Activated B cell treated with CpG ODN at 0.5 μM for 24 hours (primary cell): ENCODE results near the gene SRGN. TPM values are rescaled to one million over a fixed set of nuclear protein-coding genes. Genes with fewer than 3 reads are reported as not detected.

Experiments
- ATAC-seq: fragments of 200-7000 bp; cut with Tn5 transposase; one replicate; pipeline ENCODE4 v1.10.0; 2021; ENCODE audit warnings: low read depth, mild to moderate bottlenecking, moderate library complexity
- CTCF ChIA-PET: fragments of 350-600 bp; sonication (Branson Sonifier 250); formaldehyde crosslinking; loops from one replicate; lab custom pipeline; 2021; ENCODE audit warnings: antibody characterized with exemption; lab: Charles Lee
- POLR2A ChIA-PET: fragments of 350-600 bp; sonication (Branson Sonifier 250); formaldehyde crosslinking; loops from one replicate; lab custom pipeline; 2021; ENCODE audit warnings: antibody characterized with exemption; lab: Charles Lee
- DNase-seq: peaks from one replicate; pipeline ENCODE4 v3.0.0; 2022
- H3K27ac Mint-ChIP-seq: one replicate; pipeline ENCODE4 v1.8.0; 2020; ENCODE audit warnings: mixed read lengths
- H3K27me3 Mint-ChIP-seq: one replicate; pipeline ENCODE4 v1.8.0; 2021; ENCODE audit warnings: mixed read lengths
- H3K36me3 Mint-ChIP-seq: one replicate; pipeline ENCODE4 v1.8.0; 2021; ENCODE audit warnings: low read depth, mixed read lengths
- H3K4me1 Mint-ChIP-seq: one replicate; pipeline ENCODE4 v1.8.0; 2021; ENCODE audit warnings: mixed read lengths
- H3K4me3 Mint-ChIP-seq: one replicate; pipeline ENCODE4 v1.8.0; 2020; ENCODE audit warnings: mild to moderate bottlenecking, mixed read lengths
- H3K9me3 Mint-ChIP-seq: one replicate; pipeline ENCODE4 v1.8.0; 2020; ENCODE audit warnings: mixed read lengths
- intact Hi-C: fragments of 100-400 bp; cut with micrococcal nuclease; formaldehyde crosslinking; loops from one replicate; pipeline ENCODE4 v1.15.1; 2024
- total RNA-seq: library from RNA; stranded (reverse); gene quantifications from 2 replicates; pipeline ENCODE4 v1.2.3, GENCODE V29; 2022
- TF ChIP-seq, protein P1 (sequence below): fragments of 200-600 bp; IDR thresholded peaks from one replicate; pipeline ENCODE4 v1.8.0; 2022; ENCODE audit warnings: antibody characterized with exemption, mild to moderate bottlenecking

Gene SRGN
- total RNA-seq, 1 donor from 2014 or later = 91.4 TPM

DNA sequence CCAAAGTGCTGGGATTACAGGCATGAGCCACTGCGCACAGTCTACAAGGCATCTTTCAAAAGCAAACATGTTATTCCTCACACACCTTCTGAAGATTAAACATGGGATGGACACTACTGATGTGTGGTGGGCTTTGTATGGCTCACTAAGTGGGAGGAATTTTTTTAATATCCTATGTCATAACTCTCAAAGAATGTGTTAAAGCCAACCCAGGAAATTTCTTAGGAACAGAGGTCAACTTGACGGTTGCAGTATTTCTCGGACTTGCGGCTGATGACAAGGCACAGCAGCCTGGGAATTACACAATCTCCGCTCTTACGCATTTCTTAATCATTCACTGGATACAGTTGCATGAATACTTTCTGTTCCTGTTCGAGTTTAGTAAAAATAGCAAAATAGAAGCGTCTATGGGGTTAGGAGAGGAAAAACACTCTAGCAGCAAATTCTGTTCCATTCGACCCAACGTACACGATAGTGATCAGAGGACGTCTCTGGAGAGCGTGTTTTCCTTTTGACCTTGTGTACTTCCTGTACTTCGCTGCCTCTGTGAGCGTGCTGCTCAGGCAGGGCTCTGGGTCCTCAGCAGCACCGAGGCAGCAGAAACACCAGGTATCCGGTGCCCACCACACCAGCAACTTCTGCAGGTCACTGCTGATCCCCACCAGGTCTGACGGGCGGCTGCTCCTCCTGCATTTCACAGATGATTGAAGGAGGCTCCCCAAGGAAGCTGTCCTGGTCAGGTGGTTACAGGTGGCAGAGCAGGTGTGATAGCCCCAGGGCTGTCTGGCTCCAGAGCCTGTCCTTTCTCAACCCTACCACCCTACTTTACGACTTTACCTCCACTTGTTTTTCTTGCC, 26.4 kb upstream of the SRGN start:
- no peak for DNase-seq
- intact Hi-C loops = loop anchor here (1.0 to 2.0 kb wide), 2 partner anchors 17 to 28 kb away; no protein-coding TSS in a partner anchor
- H3K4me1 Mint-ChIP-seq = peaks cover 41% of the 10 kb centered on the region

DNA sequence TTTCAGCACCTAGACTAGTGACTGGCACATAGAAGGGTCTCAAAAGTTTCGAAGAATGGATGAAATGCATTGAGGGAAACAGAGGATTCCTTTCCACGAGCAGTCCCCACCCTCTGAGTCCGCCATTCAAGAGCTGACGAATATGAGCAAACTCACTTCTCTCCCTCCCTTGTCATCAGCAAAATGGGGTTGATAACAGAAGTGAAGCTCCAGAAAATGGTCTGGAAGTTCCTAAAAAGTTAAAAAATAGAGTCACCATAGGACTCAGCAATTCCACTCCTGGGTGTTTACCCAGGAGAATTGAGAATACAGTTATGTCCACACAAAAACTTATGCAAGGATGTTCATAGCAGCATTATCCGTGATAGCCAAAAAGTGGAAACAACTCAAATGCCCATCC, 25.0 kb upstream of the SRGN start:
- intact Hi-C loops = no loop called here
- H3K27ac Mint-ChIP-seq = no peak overlapping the region

More for the DNA sequence above, 26.4 kb upstream of the SRGN start:
- H3K36me3 Mint-ChIP-seq = no peaks in the 10 kb centered on the region
- CTCF ChIA-PET = no interaction called here
- peak; percentile 64 for ATAC-seq
- H3K27ac Mint-ChIP-seq = peak overlapping the region; percentile 18
- H3K9me3 Mint-ChIP-seq = no peaks in the 10 kb centered on the region
- POLR2A ChIA-PET = interaction anchor here (1.0 to 1.3 kb wide), 2 partner anchors 26 to 60 kb away, joined by 3 to 6 read pairs; no protein-coding TSS in a partner anchor
- no peaks in the 10 kb centered on the region for H3K27me3 Mint-ChIP-seq
- TF ChIP-seq, protein P1, sequence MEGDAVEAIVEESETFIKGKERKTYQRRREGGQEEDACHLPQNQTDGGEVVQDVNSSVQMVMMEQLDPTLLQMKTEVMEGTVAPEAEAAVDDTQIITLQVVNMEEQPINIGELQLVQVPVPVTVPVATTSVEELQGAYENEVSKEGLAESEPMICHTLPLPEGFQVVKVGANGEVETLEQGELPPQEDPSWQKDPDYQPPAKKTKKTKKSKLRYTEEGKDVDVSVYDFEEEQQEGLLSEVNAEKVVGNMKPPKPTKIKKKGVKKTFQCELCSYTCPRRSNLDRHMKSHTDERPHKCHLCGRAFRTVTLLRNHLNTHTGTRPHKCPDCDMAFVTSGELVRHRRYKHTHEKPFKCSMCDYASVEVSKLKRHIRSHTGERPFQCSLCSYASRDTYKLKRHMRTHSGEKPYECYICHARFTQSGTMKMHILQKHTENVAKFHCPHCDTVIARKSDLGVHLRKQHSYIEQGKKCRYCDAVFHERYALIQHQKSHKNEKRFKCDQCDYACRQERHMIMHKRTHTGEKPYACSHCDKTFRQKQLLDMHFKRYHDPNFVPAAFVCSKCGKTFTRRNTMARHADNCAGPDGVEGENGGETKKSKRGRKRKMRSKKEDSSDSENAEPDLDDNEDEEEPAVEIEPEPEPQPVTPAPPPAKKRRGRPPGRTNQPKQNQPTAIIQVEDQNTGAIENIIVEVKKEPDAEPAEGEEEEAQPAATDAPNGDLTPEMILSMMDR = no peak
- peak overlapping the region; percentile 73 for H3K4me3 Mint-ChIP-seq

DNA sequence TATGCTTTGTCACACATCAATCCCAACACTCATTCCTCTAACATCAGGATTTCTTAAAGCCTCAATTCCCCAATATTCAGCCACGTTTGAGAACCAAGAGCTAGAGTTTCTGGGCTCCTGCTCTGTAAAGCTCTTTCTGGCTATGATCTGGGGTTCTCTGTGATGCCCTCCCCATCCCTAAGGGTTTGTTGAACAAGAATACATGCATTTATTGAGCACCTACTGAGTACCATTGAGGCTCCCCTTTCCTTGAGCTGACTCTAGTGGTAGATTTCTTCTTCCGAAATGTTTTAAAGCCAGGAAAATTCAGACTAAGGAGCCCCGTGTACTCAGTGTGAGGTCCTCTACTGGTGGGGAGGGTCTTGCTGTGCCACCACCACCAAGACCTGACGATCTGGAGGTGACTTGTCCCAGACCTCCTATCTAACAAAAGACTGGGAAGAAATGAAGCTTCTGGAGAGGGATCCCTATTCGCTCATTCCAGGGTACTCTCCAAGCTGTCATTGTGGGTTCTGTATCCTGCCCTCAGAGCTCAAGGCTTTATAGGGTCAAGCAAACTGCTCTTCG, 23.1 kb upstream of the SRGN start:
- Mint-ChIP-seq H3K36me3 (no peaks in the 10 kb centered on the region), H3K9me3 (no peaks in the 10 kb centered on the region), H3K27ac (peak overlapping the region; percentile 78), H3K4me3 (no peak overlapping the region), H3K27me3 (no peaks in the 10 kb centered on the region), H3K4me1 (peaks cover 35% of the 10 kb centered on the region)
- TF ChIP-seq, protein P1 = no peak
- ChIA-PET CTCF (interaction anchor here (1.0 kb wide), 1 partner anchor 21 kb away, joined by 3 read pairs; no protein-coding TSS in a partner anchor), POLR2A (interaction anchor here (1.3 to 2.8 kb wide), 4 partner anchors 11 to 58 kb away, joined by 3 to 37 read pairs (median 4); partner anchors contain the start of gene SRGN)
- intact Hi-C loops = no loop called here
- DNase-seq = no peak
- ATAC-seq = no peak

More for the DNA sequence above, 25.0 kb upstream of the SRGN start:
- Mint-ChIP-seq H3K36me3 (no peaks in the 10 kb centered on the region), H3K4me1 (peaks cover 35% of the 10 kb centered on the region), H3K9me3 (no peaks in the 10 kb centered on the region), H3K27me3 (no peaks in the 10 kb centered on the region), H3K4me3 (no peak overlapping the region)
- POLR2A ChIA-PET = interaction anchor here (1.0 to 1.3 kb wide), 2 partner anchors 24 to 58 kb away, joined by 3 to 6 read pairs; no protein-coding TSS in a partner anchor
- no peak for ATAC-seq
- CTCF ChIA-PET = no interaction called here
- TF ChIP-seq, protein P1 = no peak
- DNase-seq = no peak

DNA sequence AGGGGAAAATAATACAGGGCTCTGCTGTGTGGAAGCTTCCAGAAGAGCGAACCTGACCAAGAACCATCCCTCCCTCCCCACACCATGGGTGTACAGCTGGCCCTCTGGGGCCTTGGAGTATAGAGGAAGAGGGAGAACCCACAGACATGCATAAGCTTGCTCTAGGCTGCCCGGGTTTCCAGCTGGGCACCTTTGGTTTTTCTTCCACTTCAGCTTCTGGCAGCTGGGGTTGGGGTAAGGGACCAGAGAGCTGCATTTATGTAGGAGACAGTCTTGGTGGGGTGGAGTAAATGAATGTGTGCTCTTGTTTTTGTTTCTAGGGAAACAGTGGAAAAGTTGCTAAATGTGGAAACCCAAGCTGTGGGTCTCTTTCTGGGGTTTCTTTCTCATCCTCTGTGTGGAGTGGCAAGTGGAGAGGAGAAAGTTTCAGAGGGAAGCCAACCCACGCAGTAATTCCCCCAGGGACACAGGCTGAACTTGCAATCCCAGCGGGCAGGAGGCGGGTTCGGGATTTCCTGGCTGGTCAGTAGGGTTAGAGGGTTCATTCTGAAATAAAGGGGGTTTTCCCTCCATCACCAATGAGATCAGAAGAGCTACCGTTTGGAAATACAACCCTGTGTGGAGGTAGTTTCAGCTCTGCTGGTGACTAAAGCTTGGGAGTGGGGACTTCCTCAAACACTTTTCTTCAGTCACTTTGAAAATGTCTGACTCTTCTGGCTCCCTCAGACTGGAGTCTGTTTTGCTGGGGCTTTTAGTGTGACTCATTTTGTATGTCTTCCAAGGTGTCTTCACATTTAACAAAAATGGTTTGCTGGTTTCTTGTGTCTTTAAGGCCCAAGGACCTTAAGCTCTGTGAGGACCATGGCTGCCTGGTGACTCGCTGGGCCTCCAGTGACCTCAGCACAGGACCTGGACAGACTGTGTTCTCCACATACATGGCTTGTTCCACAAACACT, 22.2 kb upstream of the SRGN start:
- TF ChIP-seq, protein P1 = no peak
- peaks cover 35% of the 10 kb centered on the region for H3K4me1 Mint-ChIP-seq
- intact Hi-C loops = loop anchor here (1.0 kb wide), 1 partner anchor 22 kb away; no protein-coding TSS in a partner anchor
- ATAC-seq (peak; percentile 73), DNase-seq (peak; percentile 29)
- H3K4me3 Mint-ChIP-seq = peak overlapping the region; percentile 35
- H3K27ac Mint-ChIP-seq = peak overlapping the region; percentile 78
- CTCF ChIA-PET = interaction anchor here (1.0 to 1.4 kb wide), 3 partner anchors 22 to 27 kb away, joined by 3 to 5 read pairs (median 4); partner anchors contain the start of gene SRGN
- no peaks in the 10 kb centered on the region for H3K27me3 Mint-ChIP-seq
- H3K36me3 Mint-ChIP-seq = no peaks in the 10 kb centered on the region
- POLR2A ChIA-PET = interaction anchor here (0.9 to 2.8 kb wide), 6 partner anchors 12 to 57 kb away, joined by 3 to 37 read pairs (median 4); partner anchors contain the start of gene SRGN
- H3K9me3 Mint-ChIP-seq = no peaks in the 10 kb centered on the region
